Uterus (tissue), 4 donors: ENCODE results near the gene ZNF460. TPM values are rescaled to one million over a fixed set of nuclear protein-coding genes. Genes with fewer than 3 reads are reported as not detected.
"Not testable (repeated sequence)": the region's sequence is repeated elsewhere in the genome, so short reads cannot be mapped to it uniquely, and the experiment has no call there.

Experiments used
- DNase-seq, 2 donors: peaks; one replicate each; pipeline ENCODE4 v3.0.0-alpha.2; 2019 to 2020
- H3K27ac ChIP-seq, 2 donors: fragments of 200-600 bp; sonication (generic); 1 replicate in 1 of 2; 2 replicates in 1 of 2; pipeline ENCODE4 v1.5.1; 2016 to 2018
- H3K27me3 ChIP-seq, 2 donors: fragments of 200-600 bp; sonication (generic); one replicate each; pipeline ENCODE4 v1.5.1; 2018 to 2019; ENCODE audit warnings: control low read depth in 1 of 2
- H3K36me3 ChIP-seq, 2 donors: fragments of 200-600 bp; sonication (generic); one replicate each; pipeline ENCODE4 v1.5.1; 2019; ENCODE audit warnings: control low read depth in 1 of 2
- H3K4me1 ChIP-seq, 2 donors: fragments of 200-600 bp; sonication (generic); one replicate each; pipeline ENCODE4 v1.5.1; 2018 to 2019; ENCODE audit warnings: control low read depth in 1 of 2
- H3K4me3 ChIP-seq, 2 donors: fragments of 200-600 bp; sonication (generic); 1 replicate in 1 of 2; 2 replicates in 1 of 2; pipeline ENCODE4 v1.5.1; 2018 to 2019; ENCODE audit warnings: mild to moderate bottlenecking in 1 of 2
- H3K9me3 ChIP-seq, 2 donors: fragments of 200-600 bp; sonication (generic); one replicate each; pipeline ENCODE4 v1.5.1; 2019; ENCODE audit warnings: control low read depth in 1 of 2
- POLR2A ChIP-seq, 2 donors: fragments of 450-650 bp; IDR thresholded peaks; one replicate each; pipeline ENCODE4 v1.6.1; 2016; ENCODE audit warnings: antibody characterized with exemption in 2 of 2, mild to moderate bottlenecking in 1 of 2, moderate library complexity in 1 of 2
- intact Hi-C: fragments of 100-400 bp; cut with DNase I; formaldehyde crosslinking; loops from one replicate; pipeline ENCODE4 v1.15.1; 2023; ENCODE audit warnings: low total_unique reads
- total RNA-seq, 4 donors: library from RNA; depleted of rRNA in 3 of 4; stranded (reverse); fragments of >200 nt in 3 of 4; gene quantifications; one replicate each; pipeline versions ENCODE4 v1.1.0 to v1.2.4, GENCODE V29; 2014 to 2023
- TF ChIP-seq, protein P1 (sequence below), 4 experiments: fragments of 200-600 bp in 2 of 4; fragments of 450-650 bp in 2 of 4; sonication (generic) in 2 of 4; IDR thresholded peaks; one replicate each; pipeline ENCODE4 v1.5.1; 2016 to 2019; ENCODE audit warnings: antibody characterized with exemption in 4 of 4, mild to moderate bottlenecking in 2 of 4, moderate library complexity in 1 of 4
- donor health status: DM: yes; HTN: yes; CAD: no.

The ZNF460 gene
- total RNA-seq, 4 donors from 2014 or later = 43.2 to 204 (median 68.7) TPM

GRCh38 chr19:57267291-57267690 is 13.0 kb upstream of the ZNF460 start:
- no peak for TF ChIP-seq POLR2A (IDR thresholded peaks at IDR 0.05)
- TF ChIP-seq, protein P1, sequence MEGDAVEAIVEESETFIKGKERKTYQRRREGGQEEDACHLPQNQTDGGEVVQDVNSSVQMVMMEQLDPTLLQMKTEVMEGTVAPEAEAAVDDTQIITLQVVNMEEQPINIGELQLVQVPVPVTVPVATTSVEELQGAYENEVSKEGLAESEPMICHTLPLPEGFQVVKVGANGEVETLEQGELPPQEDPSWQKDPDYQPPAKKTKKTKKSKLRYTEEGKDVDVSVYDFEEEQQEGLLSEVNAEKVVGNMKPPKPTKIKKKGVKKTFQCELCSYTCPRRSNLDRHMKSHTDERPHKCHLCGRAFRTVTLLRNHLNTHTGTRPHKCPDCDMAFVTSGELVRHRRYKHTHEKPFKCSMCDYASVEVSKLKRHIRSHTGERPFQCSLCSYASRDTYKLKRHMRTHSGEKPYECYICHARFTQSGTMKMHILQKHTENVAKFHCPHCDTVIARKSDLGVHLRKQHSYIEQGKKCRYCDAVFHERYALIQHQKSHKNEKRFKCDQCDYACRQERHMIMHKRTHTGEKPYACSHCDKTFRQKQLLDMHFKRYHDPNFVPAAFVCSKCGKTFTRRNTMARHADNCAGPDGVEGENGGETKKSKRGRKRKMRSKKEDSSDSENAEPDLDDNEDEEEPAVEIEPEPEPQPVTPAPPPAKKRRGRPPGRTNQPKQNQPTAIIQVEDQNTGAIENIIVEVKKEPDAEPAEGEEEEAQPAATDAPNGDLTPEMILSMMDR (IDR thresholded peaks at IDR 0.05) = no peak
- intact Hi-C loops = no loop called here
- DNase-seq = no peak
- H3K9me3 ChIP-seq = no peaks in the 10 kb centered on the region
- no peaks in the 10 kb centered on the region for H3K27me3 ChIP-seq
- H3K36me3 ChIP-seq = no peaks in the 10 kb centered on the region
- H3K4me1 ChIP-seq = no peaks in the 10 kb centered on the region
- no peak overlapping the region for H3K4me3 ChIP-seq
- no peak overlapping the region for H3K27ac ChIP-seq

- no peaks in the 10 kb centered on the region for H3K4me1 ChIP-seq
- TF ChIP-seq POLR2A (IDR thresholded peaks at IDR 0.05) = no peak
- TF ChIP-seq, protein P1 (IDR thresholded peaks at IDR 0.05) = no peak
- H3K9me3 ChIP-seq = no peaks in the 10 kb centered on the region
- no peaks in the 10 kb centered on the region for H3K27me3 ChIP-seq
- DNase-seq = no peak
- intact Hi-C loops = no loop called here
- no peak overlapping the region for H3K4me3 ChIP-seq
- H3K36me3 ChIP-seq = no peaks in the 10 kb centered on the region
- no peak overlapping the region for H3K27ac ChIP-seq
Observed at GRCh38 chr19:57269515-57270250, 10.6 kb upstream of the ZNF460 start.

GRCh38 chr19:57271280-57271679 is 9.0 kb upstream of the ZNF460 start:
- no peaks in the 10 kb centered on the region for H3K9me3 ChIP-seq
- H3K27me3 ChIP-seq = no peaks in the 10 kb centered on the region
- intact Hi-C loops = no loop called here
- no peak overlapping the region for H3K4me3 ChIP-seq
- no peaks in the 10 kb centered on the region for H3K4me1 ChIP-seq
- DNase-seq = no peak
- no peak overlapping the region for H3K27ac ChIP-seq
- TF ChIP-seq, protein P1 (IDR thresholded peaks at IDR 0.05) = no peak
- no peak for TF ChIP-seq POLR2A (IDR thresholded peaks at IDR 0.05)
- H3K36me3 ChIP-seq = no peaks in the 10 kb centered on the region

DNA sequence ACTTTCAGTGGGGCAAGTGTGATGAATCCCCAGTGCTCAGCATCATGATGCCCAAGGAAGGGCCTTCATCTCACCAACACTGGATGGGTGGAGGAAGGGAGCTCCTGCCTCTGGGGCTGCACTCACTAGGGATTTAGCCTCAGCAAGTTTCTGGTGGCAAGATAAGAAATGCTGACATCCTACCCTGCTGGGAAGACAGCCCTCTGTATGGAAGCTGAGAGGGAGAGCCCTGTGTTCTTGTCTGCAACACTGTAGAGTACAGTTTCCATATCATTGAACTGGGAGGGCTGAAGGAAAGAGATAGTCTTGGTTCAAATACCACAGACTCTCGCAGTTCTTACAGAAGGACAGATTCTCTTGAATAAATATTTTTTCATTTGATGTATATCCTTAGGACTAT is 7.3 kb upstream of the ZNF460 start:
- Histone ChIP-seq H3K4me3 (no peak overlapping the region), H3K4me1 (no peaks in the 10 kb centered on the region), H3K9me3 (no peaks in the 10 kb centered on the region), H3K27me3 (no peaks in the 10 kb centered on the region), H3K36me3 (no peaks in the 10 kb centered on the region), H3K27ac (no peak overlapping the region)
- TF ChIP-seq, protein P1 (IDR thresholded peaks at IDR 0.05) = no peak
- TF ChIP-seq POLR2A (IDR thresholded peaks at IDR 0.05) = no peak
- intact Hi-C loops = no loop called here
- DNase-seq = no peak

DNA sequence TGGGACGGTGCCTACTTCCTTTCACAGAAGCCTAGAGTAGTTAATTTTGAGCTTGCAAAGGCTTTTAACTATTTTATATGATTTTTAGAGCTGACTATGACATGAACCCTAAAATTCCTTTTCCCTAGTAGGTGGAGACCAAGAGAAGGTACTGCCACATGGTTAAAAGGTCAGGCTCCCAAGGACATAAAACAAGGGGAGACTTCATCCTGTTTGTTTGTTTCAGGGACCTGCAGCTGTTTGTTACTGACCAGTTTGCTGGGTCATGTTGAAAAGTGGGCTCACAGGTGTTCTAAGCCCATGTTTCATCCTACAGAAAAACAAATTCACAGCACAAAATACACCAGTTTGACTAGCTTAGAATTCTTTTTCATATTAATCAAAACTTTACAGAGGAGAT is 3.9 kb upstream of the ZNF460 start:
- H3K36me3 ChIP-seq = no peaks in the 10 kb centered on the region
- H3K27ac ChIP-seq = no peak overlapping the region
- H3K27me3 ChIP-seq = no peaks in the 10 kb centered on the region
- TF ChIP-seq, protein P1 (IDR thresholded peaks at IDR 0.05) = no peak
- TF ChIP-seq POLR2A (IDR thresholded peaks at IDR 0.05) = no peak
- no peak for DNase-seq
- no peaks in the 10 kb centered on the region for H3K9me3 ChIP-seq
- H3K4me1 ChIP-seq = no peaks in the 10 kb centered on the region
- intact Hi-C loops = no loop called here
- H3K4me3 ChIP-seq = no peak overlapping the region

GRCh38 chr19:57278481-57278880 is 1.8 kb upstream of the ZNF460 start:
- H3K27me3 ChIP-seq, intact Hi-C loops, H3K36me3 ChIP-seq, H3K4me1 ChIP-seq, H3K4me3 ChIP-seq, H3K9me3 ChIP-seq, H3K27ac ChIP-seq, DNase-seq: not testable (repeated sequence)
